HEK293T (cell line): ENCODE data around the gene DNAH17.

Experiments used
- BHLHE40 ChIP-seq: fragments of 450-650 bp; IDR thresholded peaks from 2 replicates; pipeline ENCODE4 v1.6.1; 2016; ENCODE audit warnings: mild to moderate bottlenecking, moderate library complexity, borderline replicate concordance
- CTBP1 ChIP-seq: fragments of 450-650 bp; IDR thresholded peaks from 2 replicates; pipeline ENCODE4 v1.6.1; 2016; ENCODE audit warnings: borderline replicate concordance
- ELF4 ChIP-seq: fragments of 450-650 bp; IDR thresholded peaks from 2 replicates; pipeline ENCODE4 v1.6.1; 2017; ENCODE audit warnings: antibody characterized with exemption
- FOXA1 ChIP-seq: fragments of 450-650 bp; IDR thresholded peaks from 2 replicates; pipeline ENCODE4 v1.6.1; 2016; ENCODE audit warnings: mild to moderate bottlenecking
- L3MBTL2 ChIP-seq: fragments of 450-650 bp; conservative IDR thresholded peaks from 2 replicates; pipeline ENCODE4 v1.6.1; 2016; ENCODE audit warnings: mild to moderate bottlenecking
- LEF1 ChIP-seq: fragments of 450-650 bp; IDR thresholded peaks from 2 replicates; pipeline ENCODE4 v1.6.1; 2017; ENCODE audit warnings: mild to moderate bottlenecking, borderline replicate concordance
- SP1 ChIP-seq: fragments of 450-650 bp; IDR thresholded peaks from 2 replicates; pipeline ENCODE4 v1.6.1; 2017
- TARDBP ChIP-seq: fragments of 450-650 bp; IDR thresholded peaks from 2 replicates; pipeline ENCODE4 v1.6.1; 2016
- ZNF384 ChIP-seq: fragments of 450-650 bp; IDR thresholded peaks from 2 replicates; pipeline ENCODE4 v1.6.1; 2016

DNA sequence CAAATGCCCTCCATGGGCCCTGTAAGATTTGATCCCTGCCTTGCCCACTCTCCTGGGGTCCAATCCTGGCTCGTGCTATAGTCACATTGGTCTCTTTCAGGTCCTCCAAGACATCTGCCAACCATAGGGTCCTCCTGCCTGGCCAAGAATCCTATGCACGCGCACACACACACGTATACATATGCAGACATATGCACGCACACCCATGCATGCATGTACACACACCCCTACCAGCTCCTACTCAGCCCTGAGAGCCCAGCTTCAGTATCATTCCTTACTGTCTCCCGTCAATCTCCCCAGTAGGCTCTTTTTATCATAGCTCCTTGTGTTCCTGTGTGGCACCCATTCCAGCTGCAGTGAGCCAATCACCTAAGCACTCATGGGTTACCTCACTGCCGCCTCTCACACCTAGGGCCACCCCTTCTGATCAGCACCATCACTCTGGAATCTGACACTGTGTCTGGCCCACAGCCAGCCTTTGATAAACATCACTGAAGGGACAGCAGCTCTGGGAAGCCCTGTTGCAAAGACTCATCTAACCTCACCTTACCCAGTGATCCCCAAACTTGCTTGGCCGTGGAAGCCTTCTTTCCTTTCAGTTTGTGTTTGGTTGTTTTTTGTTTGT is 7.9 kb upstream of the DNAH17 start:
- TF ChIP-seq ELF4 (no peak), BHLHE40 (no peak), SP1 (no peak), L3MBTL2 (no peak), FOXA1 (no peak), TARDBP (no peak), CTBP1 (no peak), LEF1 (no peak), ZNF384 (no peak)
